Measurements from ENCODE around the gene E2F3. TPM values are rescaled to one million over a fixed set of nuclear protein-coding genes. Genes with fewer than 3 reads are reported as not detected.

E2F3 gene
- total RNA-seq, 1 donor from 2014 or later, result 27.4 TPM

- Mint-ChIP-seq H3K27ac (ENCODE audit: unreplicated experiment) (no peak overlapping the region), H3K4me1 (ENCODE audit: low read depth, unreplicated experiment) (peaks cover 16% of the 10 kb centered on the region), H3K27me3 (ENCODE audit: low read depth, unreplicated experiment) (no peaks in the 10 kb centered on the region), H3K4me3 (ENCODE audit: unreplicated experiment) (no peak overlapping the region), H3K9me3 (ENCODE audit: unreplicated experiment) (peaks cover 3% of the 10 kb centered on the region), H3K36me3 (ENCODE audit: low read depth, unreplicated experiment) (no peaks in the 10 kb centered on the region)
- Histone ChIP-seq H3K4me3 (ENCODE audit: insufficient read depth, low read depth, low read length) (no peak overlapping the region), H3K4me2 (ENCODE audit: low read length) (no peak overlapping the region), H3K36me3 (ENCODE audit: insufficient read depth, low read length) (no peaks in the 10 kb centered on the region), H3K27ac (ENCODE audit: low read depth, low read length) (no peak overlapping the region), H3K9me3 (ENCODE audit: insufficient read depth, low read depth, low read length) (no peaks in the 10 kb centered on the region), H2AFZ (ENCODE audit: low read depth, low read length) (no peak overlapping the region), H3K27me3 (ENCODE audit: insufficient read depth, low read length) (no peaks in the 10 kb centered on the region), H3K4me1 (ENCODE audit: insufficient read depth, low read length) (no peaks in the 10 kb centered on the region), H4K20me1 (ENCODE audit: insufficient read depth, low read length) (no peaks in the 10 kb centered on the region), H3K9ac (ENCODE audit: low read length) (no peak overlapping the region), H3K79me2 (ENCODE audit: insufficient read depth, low read length) (no peaks in the 10 kb centered on the region)
- DNase-seq (ENCODE audit: low read depth), result no peak
- no peak for FAIRE-seq
- no peak for TF ChIP-seq EZH2 (IDR thresholded peaks at IDR 0.05; ENCODE audit: insufficient read depth, low read length)
Measured at GRCh38 chr6:20370393-20370792, 31.3 kb upstream of the E2F3 start.

GRCh38 chr6:20370801-20371200 lies 30.9 kb upstream of the E2F3 start:
- Histone ChIP-seq H3K27me3 (ENCODE audit: insufficient read depth, low read length) (no peaks in the 10 kb centered on the region), H3K9me3 (ENCODE audit: insufficient read depth, low read depth, low read length) (no peaks in the 10 kb centered on the region), H3K9ac (ENCODE audit: low read length) (no peak overlapping the region), H3K4me3 (ENCODE audit: insufficient read depth, low read depth, low read length) (no peak overlapping the region), H2AFZ (ENCODE audit: low read depth, low read length) (no peak overlapping the region), H3K4me1 (ENCODE audit: insufficient read depth, low read length) (no peaks in the 10 kb centered on the region), H4K20me1 (ENCODE audit: insufficient read depth, low read length) (no peaks in the 10 kb centered on the region), H3K79me2 (ENCODE audit: insufficient read depth, low read length) (no peaks in the 10 kb centered on the region), H3K36me3 (ENCODE audit: insufficient read depth, low read length) (no peaks in the 10 kb centered on the region), H3K27ac (ENCODE audit: low read depth, low read length) (no peak overlapping the region), H3K4me2 (ENCODE audit: low read length) (no peak overlapping the region)
- H3K36me3 Mint-ChIP-seq (ENCODE audit: low read depth, unreplicated experiment), result no peaks in the 10 kb centered on the region
- no peak for FAIRE-seq
- DNase-seq (ENCODE audit: low read depth), result no peak
- no peaks in the 10 kb centered on the region for H3K27me3 Mint-ChIP-seq (ENCODE audit: low read depth, unreplicated experiment)
- H3K4me3 Mint-ChIP-seq (ENCODE audit: unreplicated experiment), result no peak overlapping the region
- peaks cover 16% of the 10 kb centered on the region for H3K4me1 Mint-ChIP-seq (ENCODE audit: low read depth, unreplicated experiment)
- no peak for TF ChIP-seq CTCF (IDR thresholded peaks at IDR 0.05; ENCODE audit: insufficient read depth, low read depth, low read length)
- TF ChIP-seq EZH2 (IDR thresholded peaks at IDR 0.05; ENCODE audit: insufficient read depth, low read length), result no peak
- H3K9me3 Mint-ChIP-seq (ENCODE audit: unreplicated experiment), result peaks cover 3% of the 10 kb centered on the region
- no peak overlapping the region for H3K27ac Mint-ChIP-seq (ENCODE audit: unreplicated experiment)

GRCh38 chr6:20375436-20375835 lies 26.2 kb upstream of the E2F3 start:
- Histone ChIP-seq H3K79me2 (ENCODE audit: insufficient read depth, low read length) (no peaks in the 10 kb centered on the region), H3K27ac (ENCODE audit: low read depth, low read length) (no peak overlapping the region), H4K20me1 (ENCODE audit: insufficient read depth, low read length) (no peaks in the 10 kb centered on the region), H3K4me3 (ENCODE audit: insufficient read depth, low read depth, low read length) (no peak overlapping the region), H3K9ac (ENCODE audit: low read length) (no peak overlapping the region), H3K4me1 (ENCODE audit: insufficient read depth, low read length) (peaks cover 21% of the 10 kb centered on the region), H3K27me3 (ENCODE audit: insufficient read depth, low read length) (no peaks in the 10 kb centered on the region), H3K4me2 (ENCODE audit: low read length) (no peak overlapping the region), H3K9me3 (ENCODE audit: insufficient read depth, low read depth, low read length) (no peaks in the 10 kb centered on the region), H2AFZ (ENCODE audit: low read depth, low read length) (no peak overlapping the region), H3K36me3 (ENCODE audit: insufficient read depth, low read length) (no peaks in the 10 kb centered on the region)
- Mint-ChIP-seq H3K4me1 (ENCODE audit: low read depth, unreplicated experiment) (peaks cover 22% of the 10 kb centered on the region), H3K27me3 (ENCODE audit: low read depth, unreplicated experiment) (no peaks in the 10 kb centered on the region), H3K27ac (ENCODE audit: unreplicated experiment) (no peak overlapping the region), H3K9me3 (ENCODE audit: unreplicated experiment) (no peaks in the 10 kb centered on the region), H3K36me3 (ENCODE audit: low read depth, unreplicated experiment) (no peaks in the 10 kb centered on the region), H3K4me3 (ENCODE audit: unreplicated experiment) (no peak overlapping the region)
- FAIRE-seq (no peak), DNase-seq (ENCODE audit: low read depth) (no peak)
- TF ChIP-seq CTCF (IDR thresholded peaks at IDR 0.05; ENCODE audit: insufficient read depth, low read depth, low read length), result no peak

Data from astrocyte (in vitro differentiated cells and primary cell).